Vagina (tissue), 2 donors: ENCODE measurements around the gene MICAL2. TPM values are rescaled to one million over a fixed set of nuclear protein-coding genes. Genes with fewer than 3 reads are reported as not detected.

ENCODE experiments used
- DNase-seq, 2 donors: peaks; one replicate each; pipeline ENCODE4 v3.0.0-alpha.2; 2017; ENCODE audit errors: extremely low spot score in 2 of 2
- H3K27ac ChIP-seq: fragments of 200-600 bp; sonication (generic); one replicate; pipeline ENCODE4 v1.5.1; 2019
- H3K27me3 ChIP-seq: fragments of 200-600 bp; sonication (generic); one replicate; pipeline ENCODE4 v1.5.1; 2019
- H3K36me3 ChIP-seq, 2 donors: fragments of 200-600 bp; sonication (generic); one replicate each; pipeline ENCODE4 v1.5.1; 2017 to 2019
- H3K4me1 ChIP-seq: fragments of 200-600 bp; sonication (generic); one replicate; pipeline ENCODE4 v1.5.1; 2019
- H3K4me3 ChIP-seq, 2 donors: fragments of 200-600 bp; sonication (generic); 1 replicate in 1 of 2; 2 replicates in 1 of 2; pipeline ENCODE4 v1.5.1; 2016 to 2019
- H3K9me3 ChIP-seq: fragments of 200-600 bp; sonication (generic); one replicate; pipeline ENCODE4 v1.5.1; 2019
- CTCF ChIP-seq, 3 experiments: fragments of 450-650 bp in 2 of 3; fragments of 200-600 bp in 1 of 3; sonication (generic) in 1 of 3; IDR thresholded peaks; one replicate each; pipeline ENCODE4 v1.5.1; 2017 to 2019; ENCODE audit warnings: antibody characterized with exemption in 3 of 3, mild to moderate bottlenecking in 2 of 3, moderate library complexity in 2 of 3
- POLR2A ChIP-seq, 2 donors: fragments of 450-650 bp; IDR thresholded peaks; one replicate each; pipeline ENCODE4 v1.6.1; 2017; ENCODE audit warnings: antibody characterized with exemption in 2 of 2, mild to moderate bottlenecking in 2 of 2, moderate library complexity in 2 of 2
- POLR2AphosphoS5 ChIP-seq, 2 donors: sonication (generic); formaldehyde crosslinking; IDR thresholded peaks; one replicate each; pipeline ENCODE4 v1.9.0; 2017; ENCODE audit warnings: antibody characterized with exemption in 2 of 2, mild to moderate bottlenecking in 2 of 2, low read depth in 1 of 2; ENCODE audit not compliant: insufficient read depth in 1 of 2
- intact Hi-C: fragments of 100-400 bp; cut with DNase I; formaldehyde crosslinking; loops from one replicate; pipeline ENCODE4 v1.15.1; 2023
- total RNA-seq: library from RNA; depleted of rRNA; stranded (reverse); fragments of >200 nt; gene quantifications from one replicate; pipeline ENCODE4 v1.2.3, GENCODE V29; 2016

MICAL2 gene
- total RNA-seq, 1 donor from 2014 or later: 41.7 TPM

- peaks cover 24% of the 10 kb centered on the region for H3K4me1 ChIP-seq
- H3K27me3 ChIP-seq: no peaks in the 10 kb centered on the region
- DNase-seq: no peak
- no peak overlapping the region for H3K27ac ChIP-seq
- intact Hi-C loops: no loop called here
- TF ChIP-seq POLR2AphosphoS5 (IDR thresholded peaks at IDR 0.05; ENCODE audit: insufficient read depth in 1 of 2, low read depth in 1 of 2): no peak
- TF ChIP-seq POLR2A (IDR thresholded peaks at IDR 0.05): no peak
- no peak for TF ChIP-seq CTCF (IDR thresholded peaks at IDR 0.05)
- H3K36me3 ChIP-seq: no peaks in the 10 kb centered on the region
- H3K9me3 ChIP-seq: no peaks in the 10 kb centered on the region
- H3K4me3 ChIP-seq: no peak overlapping the region
Observed at GRCh38 chr11:12165237-12165875, 55.0 kb downstream of the MICAL2 start.

GRCh38 chr11:12166299-12167060 is 56.1 kb downstream of the MICAL2 start:
- Histone ChIP-seq H3K9me3 (no peaks in the 10 kb centered on the region), H3K36me3 (no peaks in the 10 kb centered on the region), H3K27ac (no peak overlapping the region), H3K4me1 (peaks cover 34% of the 10 kb centered on the region), H3K4me3 (no peak overlapping the region), H3K27me3 (no peaks in the 10 kb centered on the region)
- DNase-seq: no peak
- intact Hi-C loops: no loop called here
- no peak for TF ChIP-seq POLR2AphosphoS5 (IDR thresholded peaks at IDR 0.05; ENCODE audit: insufficient read depth in 1 of 2, low read depth in 1 of 2)
- TF ChIP-seq POLR2A (IDR thresholded peaks at IDR 0.05): no peak
- TF ChIP-seq CTCF (IDR thresholded peaks at IDR 0.05): no peak

GRCh38 chr11:12167061-12168000 is 56.9 kb downstream of the MICAL2 start:
- Histone ChIP-seq H3K9me3 (no peaks in the 10 kb centered on the region), H3K4me3 (no peak overlapping the region), H3K27ac (no peak overlapping the region)

GRCh38 chr11:12168114-12168513 is 57.7 kb downstream of the MICAL2 start:
- DNase-seq: no peak
- Histone ChIP-seq H3K36me3 (no peaks in the 10 kb centered on the region), H3K4me3 (no peak overlapping the region), H3K27ac (no peak overlapping the region), H3K9me3 (no peaks in the 10 kb centered on the region), H3K27me3 (no peaks in the 10 kb centered on the region), H3K4me1 (peaks cover 35% of the 10 kb centered on the region)
- TF ChIP-seq POLR2AphosphoS5 (IDR thresholded peaks at IDR 0.05; ENCODE audit: insufficient read depth in 1 of 2, low read depth in 1 of 2): no peak
- no peak for TF ChIP-seq CTCF (IDR thresholded peaks at IDR 0.05)
- no peak for TF ChIP-seq POLR2A (IDR thresholded peaks at IDR 0.05)
- intact Hi-C loops: no loop called here

More at GRCh38 chr11:12167061-12168000, 56.9 kb downstream of the MICAL2 start:
- Histone ChIP-seq H3K36me3 (no peaks in the 10 kb centered on the region), H3K27me3 (no peaks in the 10 kb centered on the region), H3K4me1 (peaks cover 35% of the 10 kb centered on the region)
- DNase-seq: no peak
- TF ChIP-seq POLR2AphosphoS5 (IDR thresholded peaks at IDR 0.05; ENCODE audit: insufficient read depth in 1 of 2, low read depth in 1 of 2) (peak in 1 of 2 donors; percentile 41), CTCF (IDR thresholded peaks at IDR 0.05) (no peak)
- intact Hi-C loops: no loop called here
